ENCODE data around the gene DIS3L2. TPM values are rescaled to one million over a fixed set of nuclear protein-coding genes. Genes with fewer than 3 reads are reported as not detected.
A peak's percentile ranks its signal among the peaks of the same experiment; 100 is the strongest.
"Not testable (repeated sequence)": the region's sequence is repeated elsewhere in the genome, so short reads cannot be mapped to it uniquely, and the experiment has no call there.

Gene DIS3L2
- total RNA-seq, 2 donors from 2014 or later = 38.8 to 76.0 TPM

GRCh38 chr2:232022718-232023117 lies 61.2 kb downstream of the DIS3L2 start:
- Mint-ChIP-seq H3K27me3 (no peaks in the 10 kb centered on the region), H3K9me3 (no peaks in the 10 kb centered on the region), H3K4me3 (no peak overlapping the region), H3K4me1 (ENCODE audit: low read depth in 2 of 2) (peaks cover 18 to 21% of the 10 kb centered on the region in 2 donors), H3K36me3 (peaks cover 21% of the 10 kb centered on the region), H3K27ac (peak overlapping the region in 1 of 2 donors; percentile 16)
- no peak for ATAC-seq
- no peak for DNase-seq (ENCODE audit: low spot score)

GRCh38 chr2:232023426-232023825 lies 61.9 kb downstream of the DIS3L2 start:
- H3K27me3 Mint-ChIP-seq = no peaks in the 10 kb centered on the region
- ATAC-seq (no peak), DNase-seq (ENCODE audit: low spot score) (no peak)
- peaks cover 19% of the 10 kb centered on the region for H3K36me3 Mint-ChIP-seq
- no peak overlapping the region for H3K4me3 Mint-ChIP-seq
- no peak overlapping the region for H3K27ac Mint-ChIP-seq
- no peaks in the 10 kb centered on the region for H3K9me3 Mint-ChIP-seq
- peaks cover 25 to 28% of the 10 kb centered on the region in 2 donors for H3K4me1 Mint-ChIP-seq (ENCODE audit: low read depth in 2 of 2)

DNA sequence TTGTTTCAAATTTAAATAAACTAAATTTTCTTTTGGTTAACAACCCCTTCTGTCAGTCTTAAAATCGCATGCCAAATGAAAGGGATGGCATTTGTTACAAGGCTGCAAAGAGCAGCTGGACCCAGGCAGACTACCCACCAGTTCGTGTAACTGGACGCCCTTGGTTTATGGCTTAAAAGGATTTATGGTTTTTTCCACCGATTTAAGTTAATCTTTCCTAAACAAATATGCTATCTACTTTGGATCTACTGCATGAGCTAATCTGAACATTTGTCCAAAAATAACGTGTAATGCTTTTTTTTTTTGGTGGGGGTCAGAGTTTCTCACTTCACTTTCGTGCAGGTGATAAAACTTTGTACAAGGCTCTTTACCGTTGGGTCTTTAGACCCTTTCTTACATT lies 62.9 kb downstream of the DIS3L2 start:
- Mint-ChIP-seq H3K4me1 (ENCODE audit: low read depth in 2 of 2) (peaks cover 33 to 39% of the 10 kb centered on the region in 2 donors), H3K27me3 (no peaks in the 10 kb centered on the region), H3K4me3 (no peak overlapping the region), H3K36me3 (peaks cover 19% of the 10 kb centered on the region), H3K9me3 (no peaks in the 10 kb centered on the region), H3K27ac (no peak overlapping the region)
- no peak for DNase-seq (ENCODE audit: low spot score)
- no peak for ATAC-seq

DNA sequence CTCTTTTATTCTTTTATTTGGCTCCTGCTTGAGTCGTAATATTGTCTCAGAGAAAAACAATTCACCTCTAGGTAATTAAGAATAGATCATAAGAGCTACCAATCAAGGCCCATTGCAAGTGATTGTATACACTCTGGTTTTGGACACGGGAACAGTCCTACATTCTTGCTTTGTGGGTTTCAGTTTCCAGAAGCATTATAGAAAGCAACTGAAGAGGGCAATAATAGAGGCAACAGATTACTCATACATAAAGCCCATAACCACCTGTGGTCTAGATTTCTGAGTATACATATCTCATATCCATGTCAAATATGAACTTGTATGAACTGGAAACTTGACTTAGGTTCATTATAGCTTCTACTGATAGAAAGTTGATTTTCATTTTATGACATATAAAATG lies 65.4 kb downstream of the DIS3L2 start:
- ATAC-seq (peak; percentile 95 to 98), DNase-seq (ENCODE audit: low spot score) (no peak)
- Mint-ChIP-seq H3K27me3 (no peaks in the 10 kb centered on the region), H3K4me1 (ENCODE audit: low read depth in 2 of 2) (peaks cover 37 to 42% of the 10 kb centered on the region in 2 donors), H3K27ac (peak overlapping the region; percentile 94 to 95), H3K9me3 (no peaks in the 10 kb centered on the region), H3K4me3 (peak overlapping the region; percentile 84), H3K36me3 (peaks cover 33% of the 10 kb centered on the region)

DNA sequence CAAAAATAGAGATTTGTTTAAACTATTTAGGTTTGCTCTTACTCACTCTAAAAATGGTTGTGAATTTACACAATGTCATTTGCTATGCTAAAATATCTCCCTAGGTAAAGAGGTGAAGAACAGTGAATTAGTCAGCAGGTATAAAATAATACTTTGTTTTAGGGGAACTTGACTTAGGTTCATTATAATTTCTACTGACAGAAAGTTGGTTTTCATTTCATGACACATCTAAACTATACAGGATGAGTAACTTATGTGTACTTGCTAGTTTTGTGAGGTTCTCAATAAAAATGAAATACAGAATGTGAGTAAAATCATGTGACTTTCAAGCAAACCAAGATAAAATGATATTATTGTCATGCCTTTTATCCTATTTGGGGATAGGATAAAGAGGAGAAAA lies 66.0 kb downstream of the DIS3L2 start:
- DNase-seq (ENCODE audit: low spot score) = no peak
- H3K27me3 Mint-ChIP-seq = no peaks in the 10 kb centered on the region
- peak overlapping the region; percentile 94 to 95 for H3K27ac Mint-ChIP-seq
- H3K36me3 Mint-ChIP-seq = peaks cover 39% of the 10 kb centered on the region
- peak; percentile 70 for ATAC-seq
- peak overlapping the region; percentile 84 for H3K4me3 Mint-ChIP-seq
- peaks cover 42 to 47% of the 10 kb centered on the region in 2 donors for H3K4me1 Mint-ChIP-seq (ENCODE audit: low read depth in 2 of 2)
- H3K9me3 Mint-ChIP-seq = no peaks in the 10 kb centered on the region

- DNase-seq (ENCODE audit: low spot score) (no peak), ATAC-seq (no peak)
- Mint-ChIP-seq H3K9me3 (no peaks in the 10 kb centered on the region), H3K4me3 (peak overlapping the region; percentile 84), H3K27me3 (no peaks in the 10 kb centered on the region), H3K27ac (peak overlapping the region; percentile 94 to 95), H3K36me3 (peaks cover 36% of the 10 kb centered on the region), H3K4me1 (ENCODE audit: low read depth in 2 of 2) (peaks cover 43 to 48% of the 10 kb centered on the region in 2 donors)
Observed at GRCh38 chr2:232028071-232028470, 66.6 kb downstream of the DIS3L2 start.

GRCh38 chr2:232028631-232029030 lies 67.1 kb downstream of the DIS3L2 start:
- Mint-ChIP-seq H3K27me3 (no peaks in the 10 kb centered on the region), H3K36me3 (peaks cover 36% of the 10 kb centered on the region), H3K9me3 (no peaks in the 10 kb centered on the region), H3K4me3 (peak overlapping the region; percentile 84), H3K27ac (peak overlapping the region; percentile 94 to 95), H3K4me1 (ENCODE audit: low read depth in 2 of 2) (peaks cover 47 to 54% of the 10 kb centered on the region in 2 donors)
- ATAC-seq (no peak), DNase-seq (ENCODE audit: low spot score) (no peak)

DNA sequence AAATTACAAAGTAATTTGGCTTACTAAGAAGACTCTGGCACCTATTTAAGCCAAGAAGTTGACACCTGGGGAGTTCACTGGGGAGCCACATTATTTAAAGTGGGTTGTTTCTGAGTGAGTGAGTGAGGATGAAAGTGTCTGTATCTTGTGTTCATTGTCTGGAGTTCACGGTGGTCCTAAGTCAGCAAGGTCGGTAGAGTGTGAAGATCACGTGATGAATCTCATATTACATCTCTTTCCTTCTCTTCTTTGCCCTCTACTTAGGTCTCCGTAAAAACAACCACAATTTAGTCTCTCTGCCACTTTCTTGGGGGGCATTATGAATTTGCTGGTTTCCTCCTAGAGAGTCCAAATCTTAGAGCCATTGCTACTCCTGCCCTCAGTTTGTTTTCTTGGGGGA lies 67.8 kb downstream of the DIS3L2 start:
- no peak for DNase-seq (ENCODE audit: low spot score)
- Mint-ChIP-seq H3K27ac (peak overlapping the region; percentile 94 to 95), H3K27me3 (no peaks in the 10 kb centered on the region), H3K36me3 (peaks cover 43% of the 10 kb centered on the region), H3K9me3 (peaks cover 3% of the 10 kb centered on the region), H3K4me1 (ENCODE audit: low read depth in 2 of 2) (peaks cover 55 to 61% of the 10 kb centered on the region in 2 donors), H3K4me3 (peak overlapping the region; percentile 84)
- no peak for ATAC-seq

DNA sequence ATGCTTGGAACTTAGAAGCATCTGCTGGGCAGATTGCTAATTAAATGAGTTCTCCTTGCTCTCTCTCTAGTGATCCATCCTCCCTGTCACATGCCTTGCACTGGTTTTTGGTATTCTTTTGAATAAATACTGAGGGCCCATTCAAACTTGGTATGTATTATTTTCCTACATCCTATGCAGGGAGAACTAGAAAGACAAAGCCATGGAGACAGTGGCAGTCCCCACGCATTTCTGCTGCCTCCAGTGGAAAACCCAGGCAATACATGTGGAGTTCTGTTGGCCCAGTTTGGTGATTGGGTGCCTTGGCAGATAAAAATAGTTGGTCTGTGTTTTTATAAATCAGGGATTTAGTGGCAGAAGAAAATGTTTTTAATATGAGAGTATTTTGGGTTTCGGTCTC lies 68.7 kb downstream of the DIS3L2 start:
- Mint-ChIP-seq H3K27ac (peak overlapping the region in 1 of 2 donors; percentile 12), H3K27me3 (no peaks in the 10 kb centered on the region), H3K36me3 (peaks cover 47% of the 10 kb centered on the region), H3K4me1 (ENCODE audit: low read depth in 2 of 2) (peaks cover 63 to 70% of the 10 kb centered on the region in 2 donors), H3K9me3 (peaks cover 10% of the 10 kb centered on the region), H3K4me3 (no peak overlapping the region)
- ATAC-seq = no peak
- DNase-seq (ENCODE audit: low spot score) = no peak

GRCh38 chr2:232035292-232035691 lies 73.8 kb downstream of the DIS3L2 start:
- H3K4me1 Mint-ChIP-seq (ENCODE audit: low read depth in 2 of 2) = peaks cover 44 to 54% of the 10 kb centered on the region in 2 donors
- not testable (repeated sequence) for H3K4me3 Mint-ChIP-seq; ATAC-seq; H3K27ac Mint-ChIP-seq; DNase-seq (ENCODE audit: low spot score); H3K27me3 Mint-ChIP-seq
- H3K9me3 Mint-ChIP-seq = peaks cover 11% of the 10 kb centered on the region
- peaks cover 51% of the 10 kb centered on the region for H3K36me3 Mint-ChIP-seq

DNA sequence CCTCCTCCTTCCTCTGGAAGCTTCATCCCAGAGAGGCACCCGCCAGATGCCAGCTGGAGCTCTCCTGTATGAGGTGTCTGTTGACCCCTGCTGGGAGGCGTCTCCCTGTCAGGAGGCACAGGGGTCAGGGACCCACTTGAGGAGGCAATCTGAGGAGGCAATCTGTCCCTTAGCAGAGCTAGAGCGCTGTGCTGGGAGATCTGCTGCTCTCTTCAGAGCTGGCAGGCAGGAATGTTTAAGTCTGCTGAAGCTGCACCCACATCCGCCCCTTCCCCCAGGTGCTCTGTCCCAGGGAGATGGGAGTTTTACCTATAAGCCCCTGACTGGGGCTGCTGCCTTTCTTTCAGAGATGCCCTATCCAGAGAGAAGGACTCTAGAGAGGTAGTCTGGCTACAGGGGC lies 75.4 kb downstream of the DIS3L2 start:
- H3K4me3 Mint-ChIP-seq; H3K27ac Mint-ChIP-seq; ATAC-seq; DNase-seq (ENCODE audit: low spot score); H3K27me3 Mint-ChIP-seq: not testable (repeated sequence)
- Mint-ChIP-seq H3K36me3 (peaks cover 43% of the 10 kb centered on the region), H3K4me1 (ENCODE audit: low read depth in 2 of 2) (peaks cover 47 to 58% of the 10 kb centered on the region in 2 donors), H3K9me3 (peaks cover 11% of the 10 kb centered on the region)

- Mint-ChIP-seq H3K4me1 (ENCODE audit: low read depth in 2 of 2) (peaks cover 44 to 53% of the 10 kb centered on the region in 2 donors), H3K4me3 (peak overlapping the region; percentile 33), H3K27ac (peak overlapping the region in 1 of 2 donors; percentile 32), H3K36me3 (peaks cover 36% of the 10 kb centered on the region), H3K9me3 (peaks cover 11% of the 10 kb centered on the region), H3K27me3 (no peaks in the 10 kb centered on the region)
- no peak for DNase-seq (ENCODE audit: low spot score)
- ATAC-seq = peak; percentile 60 to 84
Observed at GRCh38 chr2:232038251-232038880, 76.9 kb downstream of the DIS3L2 start.

DNA sequence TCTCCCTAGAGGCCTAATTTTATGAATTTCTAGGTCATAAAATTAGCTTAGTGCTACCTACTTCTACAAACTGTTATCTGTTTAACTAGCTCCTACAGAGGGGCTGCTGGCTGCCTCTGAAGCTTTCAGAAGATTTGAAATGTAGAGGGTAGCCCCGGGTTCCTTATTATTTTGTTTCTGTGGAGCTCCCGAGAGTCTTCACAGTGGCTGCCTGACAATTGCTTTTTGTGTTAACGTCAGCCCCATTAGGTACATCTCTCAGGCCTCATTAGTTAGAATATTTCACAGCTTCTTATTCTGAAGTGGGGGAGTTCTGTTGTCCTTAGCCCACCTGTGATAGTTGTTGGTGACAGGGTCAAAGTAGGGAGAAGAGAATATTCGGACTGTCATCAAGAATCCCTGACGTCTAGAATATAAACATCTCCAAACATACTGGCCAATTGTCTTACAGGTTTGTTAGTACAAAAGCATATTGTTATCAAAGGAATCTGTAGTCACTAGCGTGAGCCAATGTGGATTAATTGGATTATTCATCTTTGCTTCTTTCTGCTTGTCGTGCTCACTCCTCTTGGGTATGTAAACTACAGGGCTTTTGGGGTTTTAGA lies 77.5 kb downstream of the DIS3L2 start:
- ATAC-seq (no peak), DNase-seq (ENCODE audit: low spot score) (no peak)
- Mint-ChIP-seq H3K4me3 (peak overlapping the region; percentile 33), H3K4me1 (ENCODE audit: low read depth in 2 of 2) (peaks cover 44 to 52% of the 10 kb centered on the region in 2 donors), H3K27ac (peak overlapping the region in 1 of 2 donors; percentile 32), H3K27me3 (no peaks in the 10 kb centered on the region), H3K9me3 (peaks cover 11% of the 10 kb centered on the region), H3K36me3 (peaks cover 33% of the 10 kb centered on the region)

- no peaks in the 10 kb centered on the region for H3K27me3 Mint-ChIP-seq
- H3K36me3 Mint-ChIP-seq = peaks cover 18% of the 10 kb centered on the region
- peak overlapping the region; percentile 42 to 69 for H3K27ac Mint-ChIP-seq
- H3K9me3 Mint-ChIP-seq = no peaks in the 10 kb centered on the region
- H3K4me1 Mint-ChIP-seq (ENCODE audit: low read depth in 2 of 2) = peaks cover 33 to 38% of the 10 kb centered on the region in 2 donors
- ATAC-seq = peak; percentile 41 to 54
- H3K4me3 Mint-ChIP-seq = no peak overlapping the region
- DNase-seq (ENCODE audit: low spot score) = no peak
Observed at GRCh38 chr2:232042911-232043574, 81.5 kb downstream of the DIS3L2 start.

All from natural killer cell treated with Interleukin-12 subunit alpha and Interleukin-12 subunit beta and Interleukin-15 and Interleukin-18, amount 100 ng/mL, for 72 hours (primary cell).